ENCODE results near the gene DUOX1.

DUOX1 gene

DNA sequence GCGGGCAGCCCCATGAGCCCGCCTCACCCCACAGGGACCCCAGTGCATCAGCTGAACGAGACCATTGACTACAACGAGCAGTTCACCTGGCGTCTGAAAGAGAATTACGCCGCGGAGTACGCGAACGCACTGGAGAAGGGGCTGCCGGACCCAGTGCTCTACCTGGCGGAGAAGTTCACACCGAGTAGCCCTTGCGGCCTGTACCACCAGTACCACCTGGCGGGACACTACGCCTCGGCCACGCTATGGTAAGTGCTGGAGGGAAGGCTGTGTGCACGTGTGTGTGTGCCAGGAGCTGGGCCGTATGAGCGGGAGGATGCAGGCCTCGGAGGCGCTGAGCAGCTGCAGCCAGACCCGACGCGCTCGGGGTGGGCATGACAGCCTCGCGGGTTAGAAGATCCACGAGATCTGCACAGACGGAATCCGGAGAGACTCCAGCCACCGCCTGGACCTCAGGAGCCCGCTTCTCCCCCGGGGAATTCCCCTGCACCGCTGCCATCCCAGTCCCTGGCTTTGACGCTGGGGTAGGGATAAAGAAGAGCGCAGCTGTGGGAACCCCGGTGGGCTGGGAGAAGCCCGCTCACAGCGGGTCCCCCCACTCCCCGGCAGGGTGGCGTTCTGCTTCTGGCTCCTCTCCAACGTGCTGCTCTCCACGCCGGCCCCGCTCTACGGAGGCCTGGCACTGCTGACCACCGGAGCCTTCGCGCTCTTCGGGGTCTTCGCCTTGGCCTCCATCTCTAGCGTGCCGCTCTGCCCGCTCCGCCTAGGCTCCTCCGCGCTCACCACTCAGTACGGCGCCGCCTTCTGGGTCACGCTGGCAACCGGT, 13.1 kb upstream of the DUOX1 start:
- no peak overlapping the region for H3K4me3 ChIP-seq (ENCODE audit: low read length)
- no peak for TF ChIP-seq CTCF (IDR thresholded peaks at IDR 0.05; ENCODE audit: insufficient read depth, low read depth, low read length, missing control alignments)
- no peak for DNase-seq (ENCODE audit: low read depth)

GRCh38 chr15:45117308-45118130, 12.3 kb upstream of the DUOX1 start:
- no peak overlapping the region for H3K4me3 ChIP-seq (ENCODE audit: low read length)
- DNase-seq (ENCODE audit: low read depth) = no peak
- no peak for TF ChIP-seq CTCF (IDR thresholded peaks at IDR 0.05; ENCODE audit: insufficient read depth, low read depth, low read length, missing control alignments)

- no peak overlapping the region for H3K4me3 ChIP-seq (ENCODE audit: low read length)
- TF ChIP-seq CTCF (IDR thresholded peaks at IDR 0.05; ENCODE audit: insufficient read depth, low read depth, low read length, missing control alignments) = peak; percentile 100
- DNase-seq (ENCODE audit: low read depth) = peak; percentile 91
Measured at GRCh38 chr15:45118131-45118588, 11.6 kb upstream of the DUOX1 start.

- no peak for DNase-seq (ENCODE audit: low read depth)
- no peak overlapping the region for H3K4me3 ChIP-seq (ENCODE audit: low read length)
- no peak for TF ChIP-seq CTCF (IDR thresholded peaks at IDR 0.05; ENCODE audit: insufficient read depth, low read depth, low read length, missing control alignments)
Measured at GRCh38 chr15:45118996-45119395, 10.8 kb upstream of the DUOX1 start.

DNA sequence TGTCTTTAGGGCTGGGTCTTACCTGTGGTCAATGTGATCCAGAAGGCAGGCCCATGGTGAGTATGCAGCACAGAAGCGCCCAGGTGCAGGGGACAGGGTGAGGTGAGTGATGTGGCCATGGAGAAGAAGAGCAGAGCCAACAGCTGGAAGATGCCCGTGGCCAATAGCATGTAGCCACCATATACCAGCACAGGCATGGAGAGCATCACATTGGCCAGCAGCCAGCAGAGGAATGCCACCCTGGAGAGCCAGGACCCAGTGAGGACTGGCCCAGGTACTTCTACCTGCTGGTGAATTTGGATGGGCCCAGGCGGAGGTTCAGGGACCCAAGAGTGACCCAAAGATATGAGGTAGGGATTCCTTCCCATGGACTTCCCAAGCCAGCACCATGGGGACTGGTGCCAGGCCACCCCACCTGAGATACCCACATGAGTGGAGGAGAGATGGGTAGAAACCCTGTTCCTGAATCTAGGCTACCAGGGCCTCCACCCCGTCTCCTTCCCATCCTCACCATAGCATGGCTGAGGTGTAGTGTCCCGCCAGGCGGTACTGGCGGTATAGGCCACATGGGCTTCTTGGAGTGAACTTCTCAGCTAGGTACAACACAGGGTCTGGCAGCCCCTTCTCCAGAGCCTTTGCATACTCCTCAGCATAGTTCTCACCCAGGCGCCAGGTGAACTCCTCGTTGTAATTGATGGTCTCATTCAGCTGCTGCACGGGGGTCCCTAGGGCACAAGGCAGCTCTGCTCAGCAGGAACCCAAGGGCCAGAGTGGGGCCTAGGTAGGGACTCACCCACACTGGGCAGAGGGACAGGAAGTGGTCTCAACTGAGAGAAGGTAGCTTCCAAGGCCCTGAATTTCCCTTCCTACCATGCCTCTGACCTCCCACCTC, 9.5 kb upstream of the DUOX1 start:
- TF ChIP-seq CTCF (IDR thresholded peaks at IDR 0.05; ENCODE audit: insufficient read depth, low read depth, low read length, missing control alignments) = no peak
- no peak for DNase-seq (ENCODE audit: low read depth)
- H3K4me3 ChIP-seq (ENCODE audit: low read length) = no peak overlapping the region

- DNase-seq (ENCODE audit: low read depth) = no peak
- no peak overlapping the region for H3K4me3 ChIP-seq (ENCODE audit: low read length)
- no peak for TF ChIP-seq CTCF (IDR thresholded peaks at IDR 0.05; ENCODE audit: insufficient read depth, low read depth, low read length, missing control alignments)
Measured at GRCh38 chr15:45121020-45121419, 8.8 kb upstream of the DUOX1 start.

Measured in epithelial cell of esophagus (primary cell).